Psoas muscle (tissue), 8 donors: ENCODE data around the gene CCT8. TPM values are rescaled to one million over a fixed set of nuclear protein-coding genes. Genes with fewer than 3 reads are reported as not detected.
"Not testable (repeated sequence)": the region's sequence is repeated elsewhere in the genome, so short reads cannot be mapped to it uniquely, and the experiment has no call there.

Experiments used
- ATAC-seq, 4 donors: fragments of 200-7000 bp; cut with Tn5 transposase; one replicate each; pipeline ENCODE4 v1.9.1; 2020; ENCODE audit warnings: moderate library complexity in 3 of 4, mild to moderate bottlenecking in 2 of 4
- DNase-seq, 2 donors: peaks; one replicate each; pipeline ENCODE4 v3.0.0-alpha.2; 2020
- H3K27ac ChIP-seq: fragments of 200-600 bp; one replicate; pipeline ENCODE4 v1.8.0; 2022
- H3K27me3 ChIP-seq, 3 donors: fragments of 200-600 bp in 1 of 3; one replicate each; pipeline versions ENCODE4 v1.6.1 to v1.8.0; 2013 to 2022; ENCODE audit warnings: low read length in 2 of 3, mild to moderate bottlenecking in 2 of 3, moderate library complexity in 1 of 3; ENCODE audit not compliant: insufficient read depth in 3 of 3
- H3K36me3 ChIP-seq, 2 donors: fragments of 200-600 bp in 1 of 2; one replicate each; pipeline versions ENCODE4 v1.6.1 to v1.8.0; 2013 to 2022; ENCODE audit warnings: low read depth in 1 of 2, mild to moderate bottlenecking in 1 of 2, moderate library complexity in 1 of 2; ENCODE audit not compliant: insufficient read depth in 1 of 2
- H3K4me1 ChIP-seq: fragments of 200-600 bp; one replicate; pipeline ENCODE4 v1.8.0; 2022
- H3K4me3 ChIP-seq: fragments of 200-600 bp; one replicate; pipeline ENCODE4 v1.8.0; 2022; ENCODE audit warnings: mild to moderate bottlenecking
- H3K9me3 ChIP-seq: fragments of 200-600 bp; one replicate; pipeline ENCODE4 v1.8.0; 2022
- WGBS, 3 donors: extraction: QIAGEN DNeasy Blood & Tissue Kit; methylation state at CpG; one replicate each; pipeline versions ENCODE4 v1.1.6 to v1.1.7; 2013; 5-methylcytosine and 5-hydroxymethylcytosine counted together
- intact Hi-C, 2 donors: fragments of 100-400 bp; cut with DNase I; formaldehyde crosslinking; loops; one replicate each; pipeline versions ENCODE4 v1.11.0 to v1.14.2; 2022
- polyA plus RNA-seq, 3 donors: library from polyadenylated mRNA; stranded (reverse); fragments of 200-250 nt; gene quantifications; one replicate each; pipeline ENCODE4 v1.2.3, GENCODE V29; 2013
- total RNA-seq, 4 donors: library from RNA; stranded (reverse); fragmentation: NEBNext Ultra II Directional in 2 of 4; extraction: Animal tissue kit (Norgen Biotek cat#: 25700) in 2 of 4; gene quantifications; one replicate each; pipeline versions ENCODE4 v1.2.1 to v1.2.4, GENCODE V29; 2021 to 2023
- TF ChIP-seq, protein P1 (sequence below): fragments of 200-600 bp; IDR thresholded peaks from one replicate; pipeline ENCODE4 v1.8.0; 2022; ENCODE audit warnings: antibody characterized with exemption
- donor health status: healthy with polysubstance abuse.
- donor health status: DM: no; HTN: no; CAD: no; lungs with moderate emphysema.
- donor health status: Bipolar disorder and iron deficiency.
- donor health status: healthy.
- donor health status: DM: yes; HTN: yes; CAD: no.
- donor health status: DM: no; HTN: no; CAD: no.
- donor health status: DM: no; HTN: no; CAD: no.
- donor health status: DM: yes; HTN: yes; CAD: no.

CCT8 gene
- total and polyA plus RNA-seq, 7 donors, result 124 to 251 (median 138) TPM

- H3K4me3 ChIP-seq, result peak within 1 kb of the TSS; percentile 79
- H3K27me3 ChIP-seq, result no peaks in the 10 kb centered on the region
- 0 to 1% (median 0%) methylated on average over 48 of the region's 48 CpGs for WGBS, 3 donors
- peaks cover 0 to 16% of the 10 kb centered on the region in 2 donors for H3K36me3 ChIP-seq
- TF ChIP-seq, protein P1, sequence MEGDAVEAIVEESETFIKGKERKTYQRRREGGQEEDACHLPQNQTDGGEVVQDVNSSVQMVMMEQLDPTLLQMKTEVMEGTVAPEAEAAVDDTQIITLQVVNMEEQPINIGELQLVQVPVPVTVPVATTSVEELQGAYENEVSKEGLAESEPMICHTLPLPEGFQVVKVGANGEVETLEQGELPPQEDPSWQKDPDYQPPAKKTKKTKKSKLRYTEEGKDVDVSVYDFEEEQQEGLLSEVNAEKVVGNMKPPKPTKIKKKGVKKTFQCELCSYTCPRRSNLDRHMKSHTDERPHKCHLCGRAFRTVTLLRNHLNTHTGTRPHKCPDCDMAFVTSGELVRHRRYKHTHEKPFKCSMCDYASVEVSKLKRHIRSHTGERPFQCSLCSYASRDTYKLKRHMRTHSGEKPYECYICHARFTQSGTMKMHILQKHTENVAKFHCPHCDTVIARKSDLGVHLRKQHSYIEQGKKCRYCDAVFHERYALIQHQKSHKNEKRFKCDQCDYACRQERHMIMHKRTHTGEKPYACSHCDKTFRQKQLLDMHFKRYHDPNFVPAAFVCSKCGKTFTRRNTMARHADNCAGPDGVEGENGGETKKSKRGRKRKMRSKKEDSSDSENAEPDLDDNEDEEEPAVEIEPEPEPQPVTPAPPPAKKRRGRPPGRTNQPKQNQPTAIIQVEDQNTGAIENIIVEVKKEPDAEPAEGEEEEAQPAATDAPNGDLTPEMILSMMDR, result peak; percentile 39
- ATAC-seq, result peak; percentile 97 to 98 (median 97)
- no peaks in the 10 kb centered on the region for H3K9me3 ChIP-seq
- intact Hi-C loops, result loop anchor here (1.0 to 5.0 kb wide), 4 partner anchors 22 to 48 kb away; partner anchors contain the start of genes CCT8 (in 1 of the 2) and LTN1 (in 1 of the 2)
- peaks cover 18% of the 10 kb centered on the region for H3K4me1 ChIP-seq
- peak; percentile 95 to 97 for DNase-seq
- peak within 1 kb of the TSS; percentile 99 for H3K27ac ChIP-seq
Observed at GRCh38 chr21:29024474-29025327, 48.7 kb downstream of the CCT8 start, which contains the start of gene USP16. USP16 (plus strand) TSS chr21:29024668; CDS start chr21:29027914, 3,246 bp downstream.

- Histone ChIP-seq H3K36me3 (no peaks in the 10 kb centered on the region), H3K4me3 (no peak overlapping the region), H3K27ac (no peak overlapping the region), H3K4me1 (peaks cover 17% of the 10 kb centered on the region), H3K9me3 (no peaks in the 10 kb centered on the region), H3K27me3 (no peaks in the 10 kb centered on the region)
- 79 to 88% (median 81%) methylated on average over 4 of the region's 4 CpGs for WGBS, 3 donors
- intact Hi-C loops, result no loop called here
- ATAC-seq (no peak), DNase-seq (no peak)
- TF ChIP-seq, protein P1, result no peak
Observed at GRCh38 chr21:29022166-29022565, 51.3 kb downstream of the CCT8 start.

GRCh38 chr21:29018540-29018939 lies 54.9 kb downstream of the CCT8 start:
- no peaks in the 10 kb centered on the region for H3K36me3 ChIP-seq
- H3K27ac ChIP-seq, result peak overlapping the region; percentile 90
- DNase-seq (no peak), ATAC-seq (peak; percentile 29 to 63 (median 41))
- no peaks in the 10 kb centered on the region for H3K27me3 ChIP-seq
- H3K4me1 ChIP-seq, result no peaks in the 10 kb centered on the region
- TF ChIP-seq, protein P1, result no peak
- H3K9me3 ChIP-seq, result no peaks in the 10 kb centered on the region
- intact Hi-C loops, result no loop called here
- 4 to 10% (median 7%) methylated on average over 12 of the region's 12 CpGs for WGBS, 3 donors
- peak overlapping the region; percentile 94 for H3K4me3 ChIP-seq

DNA sequence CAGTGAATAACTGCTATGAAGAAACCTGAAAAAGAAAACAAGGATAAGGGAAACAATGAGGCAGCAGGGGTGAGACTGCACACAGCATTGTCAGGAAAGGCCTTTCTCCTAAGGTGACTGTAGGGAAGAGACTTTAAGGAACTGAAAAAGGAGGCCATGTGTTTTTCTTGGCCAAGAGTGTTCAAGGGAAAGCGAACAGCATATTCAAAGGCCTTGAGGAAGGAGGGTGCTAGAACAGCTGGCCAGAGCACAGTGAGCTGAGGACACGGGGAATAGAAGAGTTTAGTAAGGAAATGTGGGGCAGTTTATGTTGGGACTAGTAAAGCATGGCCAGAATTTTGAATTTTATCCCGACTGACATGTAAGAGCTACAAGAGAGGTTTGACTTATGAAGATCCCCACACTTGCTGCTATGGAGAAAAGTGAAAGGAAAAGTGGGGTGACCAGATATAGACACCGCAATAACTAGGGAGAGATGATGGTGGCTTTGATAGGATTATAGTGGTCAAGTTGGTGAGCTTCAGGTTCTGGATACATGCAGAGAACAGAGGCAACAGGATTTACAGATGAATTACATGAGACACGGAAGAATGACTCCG lies 55.7 kb downstream of the CCT8 start:
- Histone ChIP-seq H3K4me1 (no peaks in the 10 kb centered on the region), H3K4me3 (peak overlapping the region; percentile 94), H3K36me3 (no peaks in the 10 kb centered on the region), H3K27ac (peak overlapping the region; percentile 90), H3K9me3 (no peaks in the 10 kb centered on the region), H3K27me3 (no peaks in the 10 kb centered on the region)
- intact Hi-C loops, result no loop called here
- 65 to 80% (median 75%) methylated on average over 6 of the region's 6 CpGs for WGBS, 3 donors
- TF ChIP-seq, protein P1, result no peak
- no peak for DNase-seq
- no peak for ATAC-seq

GRCh38 chr21:29011236-29011635 lies 62.2 kb downstream of the CCT8 start:
- intact Hi-C loops, ATAC-seq, H3K4me3 ChIP-seq, H3K4me1 ChIP-seq, DNase-seq, H3K27me3 ChIP-seq, H3K9me3 ChIP-seq, H3K27ac ChIP-seq: not testable (repeated sequence)
- 93 to 98% (median 97%) methylated on average over 7 to 21 of the region's 30 CpGs for WGBS, 3 donors
- H3K36me3 ChIP-seq, result peaks cover 3 to 32% of the 10 kb centered on the region in 2 donors
